Body of pancreas (tissue), 4 donors: ENCODE measurements around the gene LAPTM4A.

Source experiments
- CTCF ChIP-seq, 7 experiments: fragments of 450-650 bp in 4 of 7; fragments of 200-600 bp in 3 of 7; sonication (generic) in 3 of 7; IDR thresholded peaks; one replicate each; pipeline ENCODE4 v1.5.1; 2016 to 2019; ENCODE audit warnings: antibody characterized with exemption in 7 of 7
- POLR2A ChIP-seq, 3 donors: fragments of 450-650 bp; IDR thresholded peaks; one replicate each; pipeline ENCODE4 v1.6.1; 2016; ENCODE audit warnings: antibody characterized with exemption in 3 of 3, mild to moderate bottlenecking in 2 of 3

- TF ChIP-seq CTCF (IDR thresholded peaks at IDR 0.05) (no peak), POLR2A (IDR thresholded peaks at IDR 0.05) (no peak)
Observed at GRCh38 chr2:20030224-20030623, 21.2 kb downstream of the LAPTM4A start.
